Measurements from ENCODE around the gene RRAGC. TPM values are rescaled to one million over a fixed set of nuclear protein-coding genes. Genes with fewer than 3 reads are reported as not detected.

The RRAGC gene
- polyA plus RNA-seq, 2 of the 4 experiments (the other 2 are of a cell fraction) = 10.9 to 18.0 TPM

- FAIRE-seq = no peak
- TF ChIP-seq MAFK (IDR thresholded peaks at IDR 0.05; ENCODE audit: partially characterized antibody) (no peak), CHD2 (IDR thresholded peaks at IDR 0.05; ENCODE audit: low read length, partially characterized antibody) (no peak), ESRRA (IDR thresholded peaks at IDR 0.05; ENCODE audit: borderline replicate concordance, low read length) (no peak), FOXS1 (CRISPR knock-in tag; IDR thresholded peaks at IDR 0.05) (no peak), EP300 (IDR thresholded peaks at IDR 0.05) (no peak), CHD4 (IDR thresholded peaks at IDR 0.05; ENCODE audit: borderline replicate concordance) (no peak), RCOR1 (IDR thresholded peaks at IDR 0.05; ENCODE audit: low read depth, low read length) (no peak), MAX (IDR thresholded peaks at IDR 0.05) (no peak)
These were observed 67.7 kb downstream of the RRAGC start for GRCh38 chr1:38791892-38792291.

GRCh38 chr1:38791164-38791515, 68.4 kb downstream of the RRAGC start:
- Histone ChIP-seq H3K4me2 (no peak overlapping the region), H3K4me1 (no peaks in the 10 kb centered on the region), H3K9me3 (peaks cover 8% of the 10 kb centered on the region; the same call in 1 of the 3 replicates), H3K27ac (no peak overlapping the region), H3K4me3 (no peak overlapping the region)
- ATAC-seq = no peak
- POLR2A ChIA-PET = no interaction called here
- CTCF ChIA-PET = no interaction called here
- TF ChIP-seq PBX3 (IDR thresholded peaks at IDR 0.05) = no peak
- no peak for TF ChIP-seq ATOH8 (CRISPR knock-in tag; IDR thresholded peaks at IDR 0.05; ENCODE audit: low read depth)
- DNase-seq (ENCODE audit: low read depth in 1 of 2, low spot score in 1 of 2) = no peak
- FAIRE-seq = no peak

More at GRCh38 chr1:38791892-38792291, 67.7 kb downstream of the RRAGC start:
- CTCF ChIA-PET = no interaction called here
- WGBS (ENCODE audit: missing lambda C conversion rate) = 0% methylated on average over 1 of the region's 1 CpG
- Histone ChIP-seq H3K4me2 (no peak overlapping the region), H3K4me3 (no peak overlapping the region), H3K27ac (no peak overlapping the region), H3K9me3 (peaks cover 8% of the 10 kb centered on the region; the same call in 1 of the 3 replicates), H3K4me1 (no peaks in the 10 kb centered on the region)
- no peak for ATAC-seq
- DNase-seq (ENCODE audit: low read depth in 1 of 2, low spot score in 1 of 2) = no peak
- POLR2A ChIA-PET = no interaction called here

- H3K4me2 ChIP-seq = no peak overlapping the region
- FAIRE-seq (no peak), ATAC-seq (no peak), DNase-seq (ENCODE audit: low read depth in 1 of 2, low spot score in 1 of 2) (no peak)
- ChIA-PET POLR2A (no interaction called here), CTCF (no interaction called here)
- H3K4me1 ChIP-seq = no peaks in the 10 kb centered on the region
- WGBS (ENCODE audit: missing lambda C conversion rate) = 2% methylated on average over 5 of the region's 6 CpGs
- no peak overlapping the region for H3K4me3 ChIP-seq
- peaks cover 8% of the 10 kb centered on the region; the same call in 1 of the 3 replicates for H3K9me3 ChIP-seq
- no peak overlapping the region for H3K27ac ChIP-seq
- TF ChIP-seq ELK1 (IDR thresholded peaks at IDR 0.05; ENCODE audit: low read depth, low read length) (no peak), ZFP36 (IDR thresholded peaks at IDR 0.05; ENCODE audit: borderline replicate concordance, partially characterized antibody) (no peak), SREBF2 (IDR thresholded peaks at IDR 0.05) (no peak), NR3C1 (IDR thresholded peaks at IDR 0.05) (no peak), MYC (IDR thresholded peaks at IDR 0.05; ENCODE audit: borderline replicate concordance, low read length) (no peak), NPAS2 (CRISPR knock-in tag; IDR thresholded peaks at IDR 0.05; ENCODE audit: borderline replicate concordance) (no peak), JUN (IDR thresholded peaks at IDR 0.05) (no peak), NFE2L2 (conservative IDR thresholded peaks at IDR 0.05; ENCODE audit: low read length) (no peak), EP300 (IDR thresholded peaks at IDR 0.05) (no peak), FOXS1 (CRISPR knock-in tag; IDR thresholded peaks at IDR 0.05) (no peak), HDAC2 (IDR thresholded peaks at IDR 0.05) (no peak), CBX2 (IDR thresholded peaks at IDR 0.05; ENCODE audit: borderline replicate concordance, low read depth) (no peak), RARB (CRISPR knock-in tag; IDR thresholded peaks at IDR 0.05) (no peak), POLR2AphosphoS2 (conservative IDR thresholded peaks at IDR 0.05; ENCODE audit: low read length) (no peak)
These were observed 69.0 kb downstream of the RRAGC start for GRCh38 chr1:38790422-38791163.

Measured in A549 (cell line).